ENCODE results near the gene JUNB. TPM values are rescaled to one million over a fixed set of nuclear protein-coding genes. Genes with fewer than 3 reads are reported as not detected.
"Not testable (repeated sequence)": the region's sequence is repeated elsewhere in the genome, so short reads cannot be mapped to it uniquely, and the experiment has no call there.

The JUNB gene
- total RNA-seq, 3 donors from 2014 or later (not counting 1 experiment from before 2014, with no cell fraction given), result 781 to 903 (median 859) TPM

- Histone ChIP-seq H3K27me3 (ENCODE audit: control insufficient read depth, insufficient read depth, low read length) (peaks cover 6% of the 10 kb centered on the region), H3K4me1 (ENCODE audit: control insufficient read depth, insufficient read depth, low read length) (peaks cover 41% of the 10 kb centered on the region), H3K36me3 (ENCODE audit: control insufficient read depth, insufficient read depth, low read length) (peaks cover 5% of the 10 kb centered on the region), H3K4me3 (ENCODE audit: low read length) (no peak overlapping the region), H3K9me3 (ENCODE audit: control insufficient read depth, insufficient read depth, low read length) (no peaks in the 10 kb centered on the region), H3K27ac (ENCODE audit: low read length) (no peak overlapping the region)
- intact Hi-C loops (cut with micrococcal nuclease), result no loop called here
- no peak for ATAC-seq
- Mint-ChIP-seq H3K27me3 (ENCODE audit: low read depth in 2 of 2) (peaks cover 0 to 12% of the 10 kb centered on the region in 2 donors), H3K36me3 (no peaks in the 10 kb centered on the region), H3K9me3 (no peaks in the 10 kb centered on the region), H3K4me1 (peaks cover 26 to 35% of the 10 kb centered on the region in 2 donors), H3K4me3 (no peak overlapping the region), H3K27ac (no peak overlapping the region)
- no peak for DNase-seq
- 94% methylated on average over 26 of the region's 26 CpGs for WGBS (ENCODE audit: insufficient coverage)
- TF ChIP-seq CTCF (IDR thresholded peaks at IDR 0.05), result no peak
Observed at GRCh38 chr19:12804051-12804450, 12.8 kb downstream of the JUNB start.

GRCh38 chr19:12806242-12807081, 15.2 kb downstream of the JUNB start, which contains the start of gene RNASEH2A:
RNASEH2A (plus strand) TSS chr19:12806584; CDS start chr19:12806674, 90 bp downstream.
- no peaks in the 10 kb centered on the region for H3K9me3 Mint-ChIP-seq
- WGBS (ENCODE audit: insufficient coverage), result 4% methylated on average over 64 of the region's 66 CpGs
- peak within 1 kb of the TSS; percentile 93 for H3K4me3 Mint-ChIP-seq
- Histone ChIP-seq H3K27ac (ENCODE audit: low read length) (peak within 1 kb of the TSS; percentile 72), H3K4me1 (ENCODE audit: control insufficient read depth, insufficient read depth, low read length) (peaks cover 27% of the 10 kb centered on the region), H3K36me3 (ENCODE audit: control insufficient read depth, insufficient read depth, low read length) (peaks cover 13% of the 10 kb centered on the region), H3K27me3 (ENCODE audit: control insufficient read depth, insufficient read depth, low read length) (peaks cover 4% of the 10 kb centered on the region), H3K4me3 (ENCODE audit: low read length) (peak within 1 kb of the TSS; percentile 93), H3K9me3 (ENCODE audit: control insufficient read depth, insufficient read depth, low read length) (no peaks in the 10 kb centered on the region)
- ATAC-seq (peak; percentile 94 to 98 (median 96)), DNase-seq (peak; percentile 80 to 93)
- H3K27ac Mint-ChIP-seq, result peak within 1 kb of the TSS; percentile 83 to 94
- H3K4me1 Mint-ChIP-seq, result peaks cover 17 to 26% of the 10 kb centered on the region in 2 donors
- H3K27me3 Mint-ChIP-seq (ENCODE audit: low read depth in 2 of 2), result peaks cover 0 to 5% of the 10 kb centered on the region in 2 donors
- no peaks in the 10 kb centered on the region for H3K36me3 Mint-ChIP-seq
- intact Hi-C loops (cut with micrococcal nuclease), result loop anchor here (5.0 kb wide), 1 partner anchor 36 kb away; no protein-coding TSS in a partner anchor
- TF ChIP-seq CTCF (IDR thresholded peaks at IDR 0.05), result no peak

- Mint-ChIP-seq H3K9me3 (no peaks in the 10 kb centered on the region), H3K27ac (no peak overlapping the region), H3K36me3 (no peaks in the 10 kb centered on the region), H3K4me3 (no peak overlapping the region), H3K4me1 (no peaks in the 10 kb centered on the region), H3K27me3 (ENCODE audit: low read depth in 2 of 2) (no peaks in the 10 kb centered on the region)
- intact Hi-C loops (cut with micrococcal nuclease), result no loop called here
- H3K27me3 ChIP-seq (ENCODE audit: control insufficient read depth, insufficient read depth, low read length), result no peaks in the 10 kb centered on the region
- WGBS (ENCODE audit: insufficient coverage), result 98% methylated on average over 7 of the region's 7 CpGs
- ATAC-seq, result no peak
- H3K36me3 ChIP-seq (ENCODE audit: control insufficient read depth, insufficient read depth, low read length), result peaks cover 10% of the 10 kb centered on the region
- DNase-seq, result no peak
- no peak overlapping the region for H3K4me3 ChIP-seq (ENCODE audit: low read length)
- no peaks in the 10 kb centered on the region for H3K9me3 ChIP-seq (ENCODE audit: control insufficient read depth, insufficient read depth, low read length)
- no peaks in the 10 kb centered on the region for H3K4me1 ChIP-seq (ENCODE audit: control insufficient read depth, insufficient read depth, low read length)
- no peak overlapping the region for H3K27ac ChIP-seq (ENCODE audit: low read length)
- no peak for TF ChIP-seq CTCF (IDR thresholded peaks at IDR 0.05)
Observed at GRCh38 chr19:12815088-12815487, 23.8 kb downstream of the JUNB start.

- H3K9me3 Mint-ChIP-seq; H3K27ac ChIP-seq (ENCODE audit: low read length); H3K27me3 Mint-ChIP-seq (ENCODE audit: low read depth in 2 of 2); H3K4me3 ChIP-seq (ENCODE audit: low read length); DNase-seq; H3K4me3 Mint-ChIP-seq; H3K36me3 ChIP-seq (ENCODE audit: control insufficient read depth, insufficient read depth, low read length); H3K4me1 Mint-ChIP-seq; H3K36me3 Mint-ChIP-seq; H3K4me1 ChIP-seq (ENCODE audit: control insufficient read depth, insufficient read depth, low read length); H3K27me3 ChIP-seq (ENCODE audit: control insufficient read depth, insufficient read depth, low read length); H3K9me3 ChIP-seq (ENCODE audit: control insufficient read depth, insufficient read depth, low read length); intact Hi-C loops (cut with micrococcal nuclease); ATAC-seq; H3K27ac Mint-ChIP-seq: not testable (repeated sequence)
- 98% methylated on average over 6 of the region's 6 CpGs for WGBS (ENCODE audit: insufficient coverage)
Observed at GRCh38 chr19:12817188-12817587, 25.9 kb downstream of the JUNB start.

- H3K27ac ChIP-seq (ENCODE audit: low read length); H3K4me1 ChIP-seq (ENCODE audit: control insufficient read depth, insufficient read depth, low read length); intact Hi-C loops (cut with micrococcal nuclease); H3K9me3 ChIP-seq (ENCODE audit: control insufficient read depth, insufficient read depth, low read length); H3K4me1 Mint-ChIP-seq; H3K9me3 Mint-ChIP-seq; ATAC-seq; H3K36me3 Mint-ChIP-seq; H3K27me3 ChIP-seq (ENCODE audit: control insufficient read depth, insufficient read depth, low read length); H3K36me3 ChIP-seq (ENCODE audit: control insufficient read depth, insufficient read depth, low read length); DNase-seq; H3K4me3 Mint-ChIP-seq; H3K27ac Mint-ChIP-seq; H3K27me3 Mint-ChIP-seq (ENCODE audit: low read depth in 2 of 2); H3K4me3 ChIP-seq (ENCODE audit: low read length): not testable (repeated sequence)
- 94% methylated on average over 11 of the region's 11 CpGs for WGBS (ENCODE audit: insufficient coverage)
Observed at GRCh38 chr19:12817810-12818209, 26.5 kb downstream of the JUNB start.
